H1 (cell line): ENCODE results near the gene RRAD.

Source experiments
- BACH1 ChIP-seq: IDR thresholded peaks from 2 replicates; pipeline ENCODE4 v1.6.1; 2012; ENCODE audit warnings: low read length, improper control_type of control experiment
- EZH2 ChIP-seq: fragments of 200-600 bp; sonication (generic); IDR thresholded peaks from 2 replicates; pipeline ENCODE4 v1.7.1; 2012; ENCODE audit warnings: low read depth, mild to moderate bottlenecking, moderate library complexity, low read length, inconsistent platforms; ENCODE audit not compliant: severe bottlenecking
- JUND ChIP-seq: IDR thresholded peaks from 2 replicates; pipeline ENCODE4 v1.6.1; 2011; ENCODE audit warnings: mild to moderate bottlenecking, improper control_type of control experiment, low read length
- MAFK ChIP-seq: IDR thresholded peaks from 2 replicates; pipeline ENCODE4 v1.6.1; 2012; ENCODE audit warnings: low read depth, mild to moderate bottlenecking, improper control_type of control experiment, low read length
- NRF1 ChIP-seq: IDR thresholded peaks from 2 replicates; pipeline ENCODE4 v1.6.1; 2011; ENCODE audit warnings: mild to moderate bottlenecking, low read depth, low read length, improper control_type of control experiment
- POLR2A ChIP-seq, 2 experiments: IDR thresholded peaks; 1 replicate in 1 of 2; 2 replicates in 1 of 2; pipeline ENCODE4 v1.6.1; 2011; ENCODE audit warnings: low read depth in 2 of 2, low read length in 2 of 2, mild to moderate bottlenecking in 2 of 2; ENCODE audit errors: control extremely low read depth in 1 of 2
- TAF1 ChIP-seq: IDR thresholded peaks from 2 replicates; pipeline ENCODE4 v1.6.1; 2011; ENCODE audit warnings: mild to moderate bottlenecking, low read depth, low read length
- TF ChIP-seq, protein P1 (sequence below), 3 experiments: IDR thresholded peaks; 1 replicate in 2 of 3; 2 replicates in 1 of 3; pipeline versions ENCODE4 v1.5.1 to v1.6.1; 2011; ENCODE audit warnings: low read length in 3 of 3, mild to moderate bottlenecking in 3 of 3, inconsistent platforms in 2 of 3, low read depth in 1 of 3, moderate library complexity in 1 of 3; ENCODE audit not compliant: insufficient read depth in 1 of 3; ENCODE audit errors: control extremely low read depth in 1 of 3
- TF ChIP-seq, protein P2 (sequence below): IDR thresholded peaks from 2 replicates; pipeline ENCODE4 v1.6.1; 2011; ENCODE audit warnings: low read length, improper control_type of control experiment

DNA sequence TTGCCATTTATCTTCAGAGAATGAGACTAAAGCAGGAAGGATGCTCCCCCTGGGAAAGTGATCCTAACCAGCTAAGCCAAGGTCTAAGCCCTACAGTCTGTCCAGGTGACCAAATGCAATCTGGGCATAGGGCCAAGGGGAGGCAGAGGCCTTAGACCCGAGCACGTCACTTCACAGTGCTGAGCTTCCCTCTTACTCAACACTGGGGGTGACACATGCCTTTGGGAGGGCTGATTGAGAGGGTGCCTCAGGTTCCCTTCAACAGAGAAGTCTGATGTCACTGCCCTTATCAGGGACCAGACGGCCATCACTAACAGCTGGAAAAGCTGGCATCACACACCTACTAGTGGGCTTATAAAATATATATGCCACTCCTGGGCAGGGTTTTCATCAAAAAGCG is 4.9 kb upstream of the RRAD start:
- TF ChIP-seq TAF1 = no peak
- TF ChIP-seq, protein P1, sequence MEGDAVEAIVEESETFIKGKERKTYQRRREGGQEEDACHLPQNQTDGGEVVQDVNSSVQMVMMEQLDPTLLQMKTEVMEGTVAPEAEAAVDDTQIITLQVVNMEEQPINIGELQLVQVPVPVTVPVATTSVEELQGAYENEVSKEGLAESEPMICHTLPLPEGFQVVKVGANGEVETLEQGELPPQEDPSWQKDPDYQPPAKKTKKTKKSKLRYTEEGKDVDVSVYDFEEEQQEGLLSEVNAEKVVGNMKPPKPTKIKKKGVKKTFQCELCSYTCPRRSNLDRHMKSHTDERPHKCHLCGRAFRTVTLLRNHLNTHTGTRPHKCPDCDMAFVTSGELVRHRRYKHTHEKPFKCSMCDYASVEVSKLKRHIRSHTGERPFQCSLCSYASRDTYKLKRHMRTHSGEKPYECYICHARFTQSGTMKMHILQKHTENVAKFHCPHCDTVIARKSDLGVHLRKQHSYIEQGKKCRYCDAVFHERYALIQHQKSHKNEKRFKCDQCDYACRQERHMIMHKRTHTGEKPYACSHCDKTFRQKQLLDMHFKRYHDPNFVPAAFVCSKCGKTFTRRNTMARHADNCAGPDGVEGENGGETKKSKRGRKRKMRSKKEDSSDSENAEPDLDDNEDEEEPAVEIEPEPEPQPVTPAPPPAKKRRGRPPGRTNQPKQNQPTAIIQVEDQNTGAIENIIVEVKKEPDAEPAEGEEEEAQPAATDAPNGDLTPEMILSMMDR (IDR thresholded peaks at IDR 0.05; ENCODE audit: control extremely low read depth in 1 of 3, insufficient read depth in 1 of 3, low read depth in 1 of 3, low read length in 3 of 3) = no peak
- TF ChIP-seq BACH1 = no peak
- no peak for TF ChIP-seq POLR2A (IDR thresholded peaks at IDR 0.05; ENCODE audit: control extremely low read depth in 1 of 2, low read depth in 2 of 2, low read length in 2 of 2)
- no peak for TF ChIP-seq EZH2
- no peak for TF ChIP-seq NRF1
- TF ChIP-seq JUND = no peak
- TF ChIP-seq, protein P2, sequence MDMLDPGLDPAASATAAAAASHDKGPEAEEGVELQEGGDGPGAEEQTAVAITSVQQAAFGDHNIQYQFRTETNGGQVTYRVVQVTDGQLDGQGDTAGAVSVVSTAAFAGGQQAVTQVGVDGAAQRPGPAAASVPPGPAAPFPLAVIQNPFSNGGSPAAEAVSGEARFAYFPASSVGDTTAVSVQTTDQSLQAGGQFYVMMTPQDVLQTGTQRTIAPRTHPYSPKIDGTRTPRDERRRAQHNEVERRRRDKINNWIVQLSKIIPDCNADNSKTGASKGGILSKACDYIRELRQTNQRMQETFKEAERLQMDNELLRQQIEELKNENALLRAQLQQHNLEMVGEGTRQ = no peak
- no peak for TF ChIP-seq MAFK
